ENCODE measurements around the gene BMAL1.

- TF ChIP-seq CTCF (conservative IDR thresholded peaks at IDR 0.05; ENCODE audit: low read depth, low read length): no peak
- TF ChIP-seq EZH2 (IDR thresholded peaks at IDR 0.05; ENCODE audit: borderline replicate concordance, low read depth, low read length, poor library complexity, severe bottlenecking): no peak
Measured at GRCh38 chr11:13328286-13328685, 50.7 kb downstream of the BMAL1 start.
